ENCODE results near the gene SIAH1.
"Not testable (repeated sequence)": the region's sequence is repeated elsewhere in the genome, so short reads cannot be mapped to it uniquely, and the experiment has no call there.

The SIAH1 gene, protein sequence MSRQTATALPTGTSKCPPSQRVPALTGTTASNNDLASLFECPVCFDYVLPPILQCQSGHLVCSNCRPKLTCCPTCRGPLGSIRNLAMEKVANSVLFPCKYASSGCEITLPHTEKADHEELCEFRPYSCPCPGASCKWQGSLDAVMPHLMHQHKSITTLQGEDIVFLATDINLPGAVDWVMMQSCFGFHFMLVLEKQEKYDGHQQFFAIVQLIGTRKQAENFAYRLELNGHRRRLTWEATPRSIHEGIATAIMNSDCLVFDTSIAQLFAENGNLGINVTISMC

DNA sequence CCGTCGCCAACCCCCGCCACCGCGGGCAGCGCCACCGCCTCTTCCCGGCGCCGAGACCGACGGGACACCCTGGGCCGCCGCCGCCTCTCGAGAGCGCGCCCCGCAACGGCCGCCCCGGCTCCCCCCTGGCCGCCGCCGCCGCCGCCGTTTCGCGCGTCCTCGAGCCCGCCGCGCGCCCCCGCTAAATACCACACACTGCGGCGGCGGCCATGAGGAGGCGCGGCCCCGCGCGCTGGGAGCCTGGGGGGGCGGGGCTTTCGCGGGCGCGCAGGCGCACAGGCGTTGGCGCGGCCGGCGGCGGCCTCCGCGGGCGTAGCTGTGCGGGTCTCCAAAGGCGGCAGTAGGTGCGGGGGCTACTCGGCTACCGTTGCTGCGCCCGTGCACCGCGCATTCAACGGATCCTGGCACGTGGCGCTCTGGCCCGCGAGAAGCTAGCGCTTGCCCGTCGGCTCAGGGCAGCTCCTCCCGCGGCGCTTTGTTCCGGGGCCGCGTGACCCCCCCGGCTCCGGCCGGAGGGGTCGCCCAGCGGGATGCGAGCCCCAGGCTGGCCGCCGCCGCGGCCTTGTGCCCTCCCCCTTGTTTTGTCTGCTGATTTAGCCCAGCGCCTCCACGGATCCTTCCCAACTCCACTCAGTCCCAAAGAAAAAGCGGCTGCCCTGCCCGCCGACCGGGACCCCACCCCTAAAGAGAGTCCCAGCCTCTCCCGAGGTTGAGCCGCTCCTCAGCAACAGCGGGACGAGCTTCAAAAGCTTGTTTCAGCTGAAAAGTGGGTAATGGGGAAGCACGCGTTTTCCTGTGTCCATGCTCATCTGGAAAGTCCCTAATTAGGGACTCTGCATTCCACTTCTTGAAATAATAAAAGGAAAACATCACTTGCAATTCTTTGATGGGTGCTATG is at the start of gene SIAH1:
TSS of gene SIAH1 (minus strand) at position 161 of the 898 bp plus-strand sequence. CDS start 22,985 bp downstream, outside the sequence.
- peak; percentile 85 for DNase-seq

DNA sequence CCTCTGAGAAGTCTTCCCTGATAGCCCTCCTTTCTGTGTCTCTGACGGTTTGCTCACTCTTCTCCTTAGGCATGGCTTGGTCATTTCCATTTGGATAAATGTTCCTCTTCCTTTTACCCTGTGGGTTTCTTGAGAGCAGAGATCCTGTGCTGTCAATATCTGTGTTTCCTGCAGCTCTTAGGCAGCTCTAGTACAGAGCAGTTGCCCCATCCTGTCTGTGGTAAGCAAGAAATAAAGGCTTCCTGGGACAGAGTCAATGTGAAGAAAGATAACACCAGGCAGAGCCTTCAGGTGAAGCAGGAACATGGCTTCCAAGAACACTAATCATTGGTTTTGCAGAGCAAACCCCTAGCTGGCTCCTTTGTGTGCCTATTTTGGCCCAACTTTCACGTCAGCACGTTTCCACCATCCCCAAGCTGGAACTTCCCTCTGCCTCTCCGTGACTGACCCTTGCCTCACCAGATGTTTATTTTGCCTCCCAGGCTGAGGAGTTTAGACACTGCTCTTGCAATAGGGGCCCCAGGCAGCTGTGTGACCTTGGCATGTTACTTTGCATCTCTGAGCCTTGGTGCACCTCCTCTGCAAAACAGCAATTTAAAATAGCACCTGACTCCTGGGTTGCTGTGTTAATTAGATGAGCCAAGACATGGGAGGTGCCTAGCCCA is 49.6 kb upstream of the SIAH1 start:
- DNase-seq: no peak

DNA sequence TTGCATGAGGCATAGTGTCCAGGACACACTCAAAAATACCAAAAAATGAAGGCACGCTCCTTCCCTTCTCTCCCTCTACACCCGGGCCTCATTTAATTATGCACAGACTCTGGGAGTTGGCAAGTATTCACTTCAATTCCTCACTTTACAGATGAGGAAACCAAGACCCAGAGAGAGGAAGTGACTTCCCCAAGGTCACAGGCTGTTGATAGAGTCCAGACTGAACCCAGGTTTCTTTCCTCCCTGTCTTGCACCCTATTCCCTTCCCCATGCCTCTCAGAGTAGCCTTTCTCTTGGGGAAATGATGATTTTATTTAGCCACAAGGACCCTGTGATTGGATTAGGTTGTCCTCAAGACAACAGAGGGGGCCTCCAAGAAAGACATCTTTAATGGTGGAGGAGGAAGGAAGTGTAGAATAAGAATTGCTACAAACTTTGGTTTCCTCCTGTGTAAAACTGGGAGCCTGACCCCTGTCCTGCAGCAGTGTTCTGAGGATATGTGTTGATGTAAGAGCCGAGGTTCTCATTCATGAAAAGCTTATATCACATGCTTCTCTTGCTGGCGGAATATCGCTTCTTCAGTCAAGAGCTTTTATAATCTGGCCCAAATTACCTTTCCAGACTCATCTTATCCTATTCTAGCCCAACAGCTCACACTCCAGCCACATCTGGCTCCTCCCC is 48.8 kb upstream of the SIAH1 start:
- no peak for DNase-seq

- no peak for DNase-seq
Observed at GRCh38 chr16:48433116-48433849, 48.1 kb upstream of the SIAH1 start.

DNA sequence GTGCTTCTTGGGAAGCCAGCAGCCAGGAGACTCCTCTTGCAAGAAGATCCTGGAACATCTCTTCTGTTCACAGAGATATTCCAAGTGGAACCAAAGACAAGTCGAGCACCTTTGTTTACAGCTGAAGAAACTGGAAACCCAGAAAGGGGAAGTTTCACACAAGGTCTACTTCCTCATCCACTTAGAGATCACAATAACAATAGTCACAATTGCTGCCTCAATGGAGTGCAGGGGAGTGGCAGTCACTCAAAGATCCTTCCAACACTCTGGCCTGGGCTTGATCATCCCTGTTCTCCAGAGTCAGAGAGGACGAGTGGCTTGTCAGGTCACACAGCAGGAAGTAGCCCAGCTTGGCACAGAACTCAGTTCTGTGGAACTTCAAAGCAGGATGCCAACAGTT is 46.9 kb upstream of the SIAH1 start:
- peak; percentile 8 for DNase-seq

- no peak for DNase-seq
Observed at GRCh38 chr16:48430890-48431289, 45.7 kb upstream of the SIAH1 start.

GRCh38 chr16:48426244-48427141 is 41.3 kb upstream of the SIAH1 start:
- no peak for DNase-seq

DNA sequence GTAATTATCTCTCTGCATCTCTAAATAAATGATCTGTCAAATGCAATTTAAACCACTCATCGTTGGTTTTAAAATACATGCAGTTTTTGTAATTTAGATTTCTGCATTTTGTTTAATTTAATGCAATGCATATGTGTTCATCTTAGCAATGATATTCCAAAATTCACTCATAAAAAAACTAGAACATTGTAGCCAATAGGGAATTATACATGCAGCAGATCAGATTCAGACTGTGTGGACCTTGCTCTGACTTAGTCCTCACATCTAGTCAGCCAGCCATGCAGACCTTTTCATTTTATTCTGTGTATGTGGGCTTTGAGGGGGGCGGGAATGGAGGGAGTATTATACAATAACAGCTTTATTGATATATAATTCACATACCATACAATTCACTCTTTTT is 37.3 kb upstream of the SIAH1 start:
- no peak for DNase-seq

DNA sequence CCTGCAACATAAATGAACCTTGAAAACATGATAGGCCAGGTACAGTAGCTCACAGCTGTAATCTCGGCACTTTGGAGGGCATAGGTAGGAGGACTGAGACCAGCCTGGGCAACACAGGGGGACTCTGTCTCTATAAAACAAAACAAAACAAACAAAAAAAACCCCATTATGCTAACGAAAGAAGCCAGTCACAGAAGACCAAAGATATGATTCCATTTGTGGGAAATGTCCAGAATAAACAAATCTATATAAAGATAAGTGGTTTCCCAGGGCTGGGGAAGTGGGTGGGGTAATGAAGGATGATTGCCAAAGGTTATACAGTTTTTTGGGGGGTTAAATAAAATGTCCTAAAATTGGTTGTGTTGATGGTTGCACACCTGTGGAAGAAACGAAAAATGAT is 36.5 kb upstream of the SIAH1 start:
- no peak for DNase-seq

DNA sequence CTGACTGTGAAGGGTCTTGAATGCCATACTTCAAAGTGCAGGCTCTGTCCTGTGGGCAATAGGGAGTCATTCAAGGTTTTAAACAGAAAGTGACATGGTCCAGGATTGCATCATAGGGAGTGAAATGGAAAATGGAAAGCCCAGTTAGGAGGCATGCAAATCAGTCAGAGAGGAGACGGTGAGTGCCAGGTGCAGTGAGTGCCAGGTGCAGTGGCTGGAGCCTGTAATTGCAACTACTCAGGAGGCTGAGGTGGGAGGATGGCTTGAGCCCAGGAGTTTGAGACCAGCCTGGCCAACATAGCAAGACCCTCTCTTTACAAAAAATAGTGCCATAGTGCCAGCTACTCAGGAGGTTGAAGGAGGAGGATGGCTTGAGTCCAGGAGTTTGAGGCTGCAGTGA is 35.2 kb upstream of the SIAH1 start:
- DNase-seq: no peak

DNA sequence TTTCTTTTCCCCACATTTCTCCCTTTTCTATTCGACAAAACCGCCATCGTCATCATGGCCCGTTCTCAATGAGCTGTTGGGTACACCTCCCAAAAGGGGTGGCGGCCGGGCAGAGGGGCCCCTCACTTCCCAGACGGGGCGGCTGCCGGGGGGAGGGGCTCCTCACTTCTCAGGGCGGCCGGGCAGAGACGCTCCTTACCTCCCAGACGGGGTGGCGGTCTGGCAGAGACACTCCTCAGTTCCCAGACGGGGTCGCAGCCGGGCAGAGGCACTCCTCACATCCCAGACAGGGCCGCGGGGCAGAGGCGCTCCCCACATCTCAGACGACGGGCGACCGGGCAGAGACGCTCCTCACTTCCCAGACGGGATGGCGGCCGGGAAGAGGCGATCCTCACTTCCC is 31.4 kb upstream of the SIAH1 start:
- not testable (repeated sequence) for DNase-seq

GRCh38 chr16:48413272-48413671 is 28.1 kb upstream of the SIAH1 start:
- no peak for DNase-seq

- DNase-seq: no peak
Observed at GRCh38 chr16:48409839-48410632, 24.8 kb upstream of the SIAH1 start.

- no peak for DNase-seq
Observed at GRCh38 chr16:48408688-48409087, 23.5 kb upstream of the SIAH1 start.

DNA sequence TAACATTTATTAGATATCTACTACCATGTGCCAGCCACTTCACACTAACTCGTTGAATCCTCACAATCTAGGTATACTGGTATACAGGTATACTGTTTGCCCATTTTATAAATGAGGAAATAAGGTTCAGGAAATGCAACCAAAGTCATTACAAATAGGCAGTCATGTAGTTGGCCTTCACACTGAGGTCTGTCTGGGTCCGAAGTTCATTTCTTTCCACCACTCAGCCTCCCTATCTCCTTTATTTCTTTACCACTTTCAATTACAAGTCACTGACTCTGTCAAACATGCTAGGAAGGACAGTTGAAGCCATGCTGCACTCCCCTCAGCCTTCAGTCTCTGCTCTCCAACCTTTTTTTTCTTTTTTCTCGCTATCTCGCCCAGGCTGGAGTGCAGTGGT is 20.7 kb upstream of the SIAH1 start:
- no peak for DNase-seq

DNA sequence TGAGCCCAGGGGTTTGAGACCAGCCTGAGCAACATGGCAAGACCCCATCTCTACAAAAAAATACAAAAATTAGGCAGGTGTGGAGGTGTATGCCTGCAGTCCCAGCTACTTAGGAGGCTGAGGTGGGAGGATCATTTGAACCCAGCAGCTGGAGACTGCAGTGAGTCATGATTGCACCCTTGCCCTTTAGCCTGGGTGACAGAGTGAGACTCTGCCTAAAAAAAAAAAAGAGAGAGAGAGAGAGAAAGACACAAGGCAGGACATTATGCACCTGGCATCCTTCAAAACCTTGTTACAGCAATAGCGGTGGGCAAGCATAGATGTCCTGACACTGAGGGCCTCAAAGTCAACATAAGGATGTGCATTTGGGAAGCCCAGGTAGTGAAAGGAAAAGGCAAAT is 19.9 kb upstream of the SIAH1 start:
- no peak for DNase-seq

DNA sequence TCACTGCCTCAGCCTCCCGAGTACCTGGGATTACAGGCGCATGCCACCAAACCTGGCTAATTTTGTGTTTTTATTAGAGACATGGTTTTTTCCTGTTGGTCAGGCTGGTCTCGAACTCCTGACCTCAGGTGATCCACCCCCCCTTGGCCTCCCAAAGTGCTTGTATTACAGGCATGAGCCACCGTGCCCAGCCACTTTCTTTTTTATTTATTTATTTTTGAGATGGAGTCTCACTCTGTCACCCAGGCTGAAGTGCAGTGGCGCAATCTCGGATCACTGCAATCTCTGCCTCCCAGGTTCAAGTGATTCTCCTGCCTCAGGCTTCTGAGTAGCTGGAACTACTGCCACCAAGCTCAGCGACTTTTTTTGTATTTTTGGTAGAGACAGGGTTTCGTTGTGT is 17.3 kb upstream of the SIAH1 start:
- not testable (repeated sequence) for DNase-seq

DNA sequence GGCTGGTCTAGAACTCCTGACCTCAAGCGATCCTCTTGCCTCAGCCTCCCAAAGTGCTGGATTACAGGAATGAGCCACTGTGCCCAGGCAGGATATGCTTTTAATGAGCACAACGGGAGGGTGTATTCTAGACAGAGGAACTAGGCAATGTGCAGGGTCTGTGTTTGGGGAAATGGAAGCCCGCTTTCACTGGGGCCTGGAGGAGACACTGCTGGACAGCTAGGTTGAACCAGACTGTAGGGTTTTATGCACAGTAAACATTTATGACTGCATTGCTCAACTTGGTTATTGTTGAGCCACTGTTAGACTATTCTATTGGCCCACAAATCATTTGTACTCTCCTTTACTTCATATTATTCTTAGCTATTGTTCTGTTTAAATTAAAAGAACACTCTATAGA is 10.2 kb upstream of the SIAH1 start:
- DNase-seq: no peak

DNA sequence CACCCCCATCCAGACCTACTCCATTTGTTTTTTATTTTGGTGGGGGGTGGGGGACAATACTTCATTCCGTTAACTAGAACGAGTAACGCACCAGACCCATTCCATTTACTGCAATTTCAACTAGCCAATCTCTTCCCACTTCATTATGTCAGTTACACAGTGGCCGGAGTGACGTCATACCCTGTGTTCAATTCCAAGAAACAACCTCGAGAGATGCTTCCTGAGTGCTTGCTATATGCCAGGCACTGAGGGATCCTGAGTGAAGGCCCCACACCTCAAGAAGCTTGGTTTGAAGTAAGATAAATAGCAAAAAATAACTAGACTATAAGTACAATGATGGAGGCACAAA is 9.1 kb upstream of the SIAH1 start:
- no peak for DNase-seq
